GM12878 (cell line): Measurements from ENCODE around the gene SIRT7. TPM values are rescaled to one million over a fixed set of nuclear protein-coding genes. Genes with fewer than 3 reads are reported as not detected.
A peak's percentile ranks its signal among the peaks of the same experiment; 100 is the strongest.

Experiments
- ATAC-seq: fragments of 200-7000 bp; cut with Tn5 transposase; 3 replicates; pipeline ENCODE4 v1.9.1; 2020; ENCODE audit warnings: mild to moderate bottlenecking, moderate library complexity
- BruUV-seq: library from RNA; stranded (reverse); fragments of 400-500 nt; replicated peaks from 2 replicates; lab custom pipeline; 2021; lab: Mats Ljungman, UMichigan
- CTCF ChIA-PET: fragments of 300-600 bp; sonication (Branson Sonifier 250); formaldehyde crosslinking; extraction: SDS; loops from one replicate; lab custom pipeline; 2021; ENCODE audit warnings: inconsistent platforms; lab: Yijun Ruan, JAX
- POLR2A ChIA-PET: fragments of 350-600 bp; formaldehyde crosslinking; extraction: SDS; loops from one replicate; lab custom pipeline; 2021; ENCODE audit warnings: inconsistent platforms; lab: Charles Lee
- RAD21 ChIA-PET: fragments of 300-600 bp; sonication (Branson Sonifier 250); formaldehyde crosslinking; loops from one replicate; lab custom pipeline; 2023; ENCODE audit warnings: antibody characterized with exemption; ENCODE audit not compliant: unreplicated experiment; lab: Charles Lee
- SMC1A ChIA-PET: fragments of 300-600 bp; sonication (Branson Sonifier 250); formaldehyde crosslinking; loops from one replicate; lab custom pipeline; 2023; ENCODE audit not compliant: unreplicated experiment, uncharacterized antibody; lab: Charles Lee
- DNase-seq: peaks from one replicate; pipeline ENCODE4 v3.0.0-alpha.2; 2011; ENCODE audit warnings: low read depth, low spot score
- FAIRE-seq: peaks from 3 replicates; lab custom pipeline; 2011; peaks lifted over from hg19 to GRCh38; lab: Jason Lieb, UNC
- H2AFZ ChIP-seq: 2 replicates; pipeline ENCODE4 v1.6.0; 2011; ENCODE audit warnings: low read depth, low read length, control low read depth; ENCODE audit not compliant: control insufficient read depth
- H3K27ac ChIP-seq: 2 replicates; pipeline ENCODE4 v1.5.1; 2011; ENCODE audit warnings: control low read depth; ENCODE audit not compliant: control insufficient read depth, insufficient read depth
- H3K27me3 ChIP-seq, 2 experiments: replicated peaks in 1 of 2; 2 replicates each; pipeline versions ENCODE4 v1.6.0 to v1.6.1; 2011; ENCODE audit warnings: low read length in 1 of 2; ENCODE audit not compliant: control insufficient read depth in 2 of 2, insufficient read depth in 2 of 2
- H3K36me3 ChIP-seq, 2 experiments: 2 replicates each; pipeline ENCODE4 v1.5.1; 2011; ENCODE audit warnings: low read length in 1 of 2; ENCODE audit not compliant: control insufficient read depth in 2 of 2, insufficient read depth in 2 of 2
- H3K4me1 ChIP-seq: 2 replicates; pipeline ENCODE4 v1.6.1; 2011; ENCODE audit warnings: mild to moderate bottlenecking, low read length, moderate library complexity, mixed read lengths; ENCODE audit not compliant: control insufficient read depth, insufficient read depth
- H3K4me2 ChIP-seq: 2 replicates; pipeline ENCODE4 v1.6.0; 2011; ENCODE audit warnings: control low read depth; ENCODE audit not compliant: control insufficient read depth, insufficient read depth
- H3K4me3 ChIP-seq: fragments of 200-600 bp; sonication (generic); 2 replicates; pipeline ENCODE4 v1.5.1; 2016
- H3K79me2 ChIP-seq: 2 replicates; pipeline ENCODE4 v1.6.0; 2011; ENCODE audit warnings: low read length; ENCODE audit not compliant: control insufficient read depth, insufficient read depth
- H3K9ac ChIP-seq: 2 replicates; pipeline ENCODE4 v1.8.0; 2011; ENCODE audit warnings: low read length, control low read depth, mixed read lengths; ENCODE audit not compliant: control insufficient read depth, insufficient read depth
- H3K9me3 ChIP-seq: replicated peaks from 3 replicates; pipeline ENCODE4 v1.5.1; 2011; ENCODE audit warnings: mild to moderate bottlenecking, low read length; ENCODE audit not compliant: control insufficient read depth, insufficient read depth
- H4K20me1 ChIP-seq: 2 replicates; pipeline ENCODE4 v1.6.0; 2011; ENCODE audit not compliant: control insufficient read depth, insufficient read depth
- BHLHE40 ChIP-seq, 2 experiments: fragments of 450-650 bp in 1 of 2; IDR thresholded peaks; 2 replicates each; pipeline ENCODE4 v1.6.1; 2011 to 2017; ENCODE audit warnings: low read depth in 2 of 2, borderline replicate concordance in 1 of 2, improper control_type of control experiment in 1 of 2, low read length in 1 of 2, mild to moderate bottlenecking in 1 of 2
- EGR1 ChIP-seq, 2 experiments: IDR thresholded peaks; 1 replicate in 1 of 2; 2 replicates in 1 of 2; pipeline ENCODE4 v1.6.1; 2011 to 2012; ENCODE audit warnings: low read depth in 2 of 2, low read length in 2 of 2, borderline replicate concordance in 1 of 2, mild to moderate bottlenecking in 1 of 2, moderate library complexity in 1 of 2
- POLR2A ChIP-seq: IDR thresholded peaks from 2 replicates; pipeline ENCODE4 v1.6.1; 2011; ENCODE audit warnings: low read depth, mild to moderate bottlenecking, low read length
- POU2F2 ChIP-seq: IDR thresholded peaks from 3 replicates; pipeline ENCODE4 v1.6.1; 2011; ENCODE audit warnings: low read depth, mild to moderate bottlenecking, low read length, borderline replicate concordance
- SMARCA5 ChIP-seq: fragments of 450-650 bp; IDR thresholded peaks from 2 replicates; pipeline ENCODE4 v1.6.1; 2017; ENCODE audit warnings: mild to moderate bottlenecking
- SP1 ChIP-seq: IDR thresholded peaks from one replicate; pipeline ENCODE4 v1.6.1; 2011; ENCODE audit warnings: low read depth, low read length
- TARDBP ChIP-seq: IDR thresholded peaks from 2 replicates; pipeline ENCODE4 v1.6.1; 2016; ENCODE audit warnings: borderline replicate concordance
- TCF12 ChIP-seq: IDR thresholded peaks from 2 replicates; pipeline ENCODE4 v1.6.1; 2011; ENCODE audit warnings: low read depth, mild to moderate bottlenecking, low read length
- WGBS: methylation state at CpG from one replicate; pipeline ENCODE4 v1.1.6; 2016; ENCODE audit warnings: low lambda C conversion rate; ENCODE audit not compliant: insufficient replicate concordance, insufficient coverage; ENCODE audit errors: missing lambda C conversion rate; 5-methylcytosine and 5-hydroxymethylcytosine counted together
- in situ Hi-C: fragments of 300-500 bp; cut with MboI; formaldehyde crosslinking; loops from 9 replicates; pipeline ENCODE4 v1.14.3; 2018; ENCODE audit warnings: mixed read lengths
- intact Hi-C: fragments of 100-400 bp; cut with micrococcal nuclease; formaldehyde crosslinking; loops from one replicate; pipeline ENCODE4 v1.14.2; 2022; ENCODE audit not compliant: unreplicated experiment
- polyA plus RNA-seq, 11 experiments: library from polyadenylated mRNA; depleted of rRNA in 4 of 11; unstranded in 6 of 11; stranded (reverse) in 5 of 11; fragments of >200 nt; fragmentation: Nextera tagmentation in 4 of 11; fragmentation: Illumina TruSeq in 1 of 11; extraction: Ambion mirVana in 4 of 11; extraction: Trizol in 1 of 11; gene quantifications; 1 replicate in 1 of 11; 2 replicates in 10 of 11; pipeline versions ENCODE4 v1.2.1 to v1.2.3, GENCODE V29; 2011 to 2016; ENCODE audit warnings: inconsistent platforms in 2 of 11, missing spikeins in 2 of 11, low read depth in 1 of 11
- total RNA-seq, 4 experiments: library from RNA; depleted of rRNA in 3 of 4; stranded (reverse); fragments of >200 nt in 3 of 4; fragmentation: Illumina TruSeq in 1 of 4; extraction: Trizol in 1 of 4; gene quantifications; 2 replicates each; pipeline versions ENCODE4 v1.2.1 to v1.2.3, GENCODE V29; 2013 to 2021
- TF ChIP-seq, protein P1 (sequence below): IDR thresholded peaks from 2 replicates; pipeline ENCODE4 v1.6.1; 2011; ENCODE audit warnings: borderline replicate concordance, low read depth, mild to moderate bottlenecking, moderate library complexity, mixed read lengths, low read length; ENCODE audit not compliant: insufficient read depth; ENCODE audit errors: extremely low read length
- TF ChIP-seq, protein P2 (sequence below): IDR thresholded peaks from 2 replicates; pipeline ENCODE4 v1.6.1; 2012; ENCODE audit warnings: mild to moderate bottlenecking, low read depth, low read length
- TF ChIP-seq, protein P3 (sequence below): IDR thresholded peaks from 2 replicates; pipeline ENCODE4 v1.6.1; 2012; ENCODE audit warnings: improper control_type of control experiment, low read depth, low read length; ENCODE audit not compliant: insufficient replicate concordance

SIRT7 gene
- total and polyA plus RNA-seq, 10 of the 15 experiments (the other 5 are each of a cell fraction or from before 2014, with no cell fraction given): 1.2 to 56.2 (median 22.7) TPM

DNA sequence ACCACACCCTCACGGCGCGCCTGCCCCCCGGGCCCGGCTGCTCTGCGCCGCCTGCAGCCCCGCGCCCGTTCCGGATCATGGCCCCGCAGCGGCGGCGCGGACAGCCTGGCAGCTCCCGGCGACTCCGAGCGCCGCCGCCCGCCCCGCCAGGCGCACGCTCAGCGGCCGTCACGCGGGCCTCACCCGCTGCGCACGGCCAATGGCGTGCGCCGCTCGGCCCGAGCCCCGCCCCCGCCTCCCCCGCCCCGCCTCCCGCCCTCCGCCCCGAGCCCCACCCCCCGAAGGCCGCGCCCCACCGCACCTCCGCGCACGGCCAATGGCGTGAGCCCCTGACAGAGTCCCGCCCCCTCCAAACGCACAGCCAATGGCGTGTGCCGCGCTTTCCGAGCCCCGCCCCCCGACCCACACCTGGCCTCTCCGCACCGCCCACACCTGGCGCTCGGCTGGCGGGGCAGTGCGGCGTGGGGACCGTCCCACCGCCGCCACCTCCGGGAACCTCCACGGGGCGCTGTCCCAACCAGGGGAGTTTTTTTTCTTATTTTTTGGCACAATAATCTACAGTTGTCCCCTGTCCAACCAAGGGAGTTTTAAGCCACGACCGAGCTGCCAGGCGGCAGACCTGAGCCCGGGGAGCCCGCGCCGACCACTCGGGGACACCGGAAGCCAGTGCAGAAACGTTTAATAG is 6.6 kb downstream of the SIRT7 start, which contains the start of gene PCYT2:
TSS of gene PCYT2 (minus strand) at position 123 of the 685 bp plus-strand sequence. CDS start at position 79, 44 bp downstream.
- ATAC-seq (peak; percentile 98), DNase-seq (peak; percentile 45), FAIRE-seq (peak; percentile 59)
- peak within 1 kb of the TSS; percentile 4; the same call in 1 of the 2 replicates for H3K27ac ChIP-seq
- WGBS: 18% methylated on average over 48 of the region's 84 CpGs
- SMC1A ChIA-PET: no interaction called here
- in situ Hi-C loops: no loop called here
- no TSS peak for BruUV-seq
- CTCF ChIA-PET: no interaction called here
- H2AFZ ChIP-seq: peak within 1 kb of the TSS; percentile 39
- peaks cover 5% of the 10 kb centered on the region; the same call in 1 of the 2 replicates for H3K4me1 ChIP-seq
- no peaks in the 10 kb centered on the region for H3K9me3 ChIP-seq
- peaks cover 11 to 31% of the 10 kb centered on the region in 2 experiments for H3K36me3 ChIP-seq
- peak within 1 kb of the TSS; percentile 64 for H3K9ac ChIP-seq
- peak within 1 kb of the TSS; percentile 95 for H3K4me3 ChIP-seq
- no peaks in the 10 kb centered on the region for H4K20me1 ChIP-seq
- H3K79me2 ChIP-seq: peaks cover 22% of the 10 kb centered on the region
- POLR2A ChIA-PET: interaction anchor here (2.4 kb wide), 1 partner anchor 17 kb away, joined by 13 read pairs; no protein-coding TSS in a partner anchor
- intact Hi-C loops: no loop called here
- RAD21 ChIA-PET: interaction anchor here (1.0 kb wide), 1 partner anchor 17 kb away, joined by 3 read pairs; no protein-coding TSS in a partner anchor
- H3K27me3 ChIP-seq: no peaks in the 10 kb centered on the region
- peak within 1 kb of the TSS; percentile 74 for H3K4me2 ChIP-seq
- TF ChIP-seq SMARCA5 (0 out of 2 replicates have a peak, but pooled peaks have one; percentile 3), TCF12 (peak; percentile 68; the same call in 1 of the 2 replicates), BHLHE40 (IDR thresholded peaks at IDR 0.05; ENCODE audit: borderline replicate concordance in 1 of 2, low read depth in 2 of 2, low read length in 1 of 2) (peak; percentile 45 to 88; a peak in 2 of 4 replicates), POLR2A (peak; percentile 67), TARDBP (no peak), SP1 (peak; percentile 68), POU2F2 (no peak), EGR1 (IDR thresholded peaks at IDR 0.05; ENCODE audit: borderline replicate concordance in 1 of 2, low read depth in 2 of 2, low read length in 2 of 2) (peak in 1 of 2 experiments; percentile 16; a peak in 1 of 3 replicates)
- TF ChIP-seq, protein P1, sequence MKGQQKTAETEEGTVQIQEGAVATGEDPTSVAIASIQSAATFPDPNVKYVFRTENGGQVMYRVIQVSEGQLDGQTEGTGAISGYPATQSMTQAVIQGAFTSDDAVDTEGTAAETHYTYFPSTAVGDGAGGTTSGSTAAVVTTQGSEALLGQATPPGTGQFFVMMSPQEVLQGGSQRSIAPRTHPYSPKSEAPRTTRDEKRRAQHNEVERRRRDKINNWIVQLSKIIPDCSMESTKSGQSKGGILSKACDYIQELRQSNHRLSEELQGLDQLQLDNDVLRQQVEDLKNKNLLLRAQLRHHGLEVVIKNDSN: peak; percentile 58
- TF ChIP-seq, protein P2, sequence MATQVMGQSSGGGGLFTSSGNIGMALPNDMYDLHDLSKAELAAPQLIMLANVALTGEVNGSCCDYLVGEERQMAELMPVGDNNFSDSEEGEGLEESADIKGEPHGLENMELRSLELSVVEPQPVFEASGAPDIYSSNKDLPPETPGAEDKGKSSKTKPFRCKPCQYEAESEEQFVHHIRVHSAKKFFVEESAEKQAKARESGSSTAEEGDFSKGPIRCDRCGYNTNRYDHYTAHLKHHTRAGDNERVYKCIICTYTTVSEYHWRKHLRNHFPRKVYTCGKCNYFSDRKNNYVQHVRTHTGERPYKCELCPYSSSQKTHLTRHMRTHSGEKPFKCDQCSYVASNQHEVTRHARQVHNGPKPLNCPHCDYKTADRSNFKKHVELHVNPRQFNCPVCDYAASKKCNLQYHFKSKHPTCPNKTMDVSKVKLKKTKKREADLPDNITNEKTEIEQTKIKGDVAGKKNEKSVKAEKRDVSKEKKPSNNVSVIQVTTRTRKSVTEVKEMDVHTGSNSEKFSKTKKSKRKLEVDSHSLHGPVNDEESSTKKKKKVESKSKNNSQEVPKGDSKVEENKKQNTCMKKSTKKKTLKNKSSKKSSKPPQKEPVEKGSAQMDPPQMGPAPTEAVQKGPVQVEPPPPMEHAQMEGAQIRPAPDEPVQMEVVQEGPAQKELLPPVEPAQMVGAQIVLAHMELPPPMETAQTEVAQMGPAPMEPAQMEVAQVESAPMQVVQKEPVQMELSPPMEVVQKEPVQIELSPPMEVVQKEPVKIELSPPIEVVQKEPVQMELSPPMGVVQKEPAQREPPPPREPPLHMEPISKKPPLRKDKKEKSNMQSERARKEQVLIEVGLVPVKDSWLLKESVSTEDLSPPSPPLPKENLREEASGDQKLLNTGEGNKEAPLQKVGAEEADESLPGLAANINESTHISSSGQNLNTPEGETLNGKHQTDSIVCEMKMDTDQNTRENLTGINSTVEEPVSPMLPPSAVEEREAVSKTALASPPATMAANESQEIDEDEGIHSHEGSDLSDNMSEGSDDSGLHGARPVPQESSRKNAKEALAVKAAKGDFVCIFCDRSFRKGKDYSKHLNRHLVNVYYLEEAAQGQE: no peak
- TF ChIP-seq, protein P3, sequence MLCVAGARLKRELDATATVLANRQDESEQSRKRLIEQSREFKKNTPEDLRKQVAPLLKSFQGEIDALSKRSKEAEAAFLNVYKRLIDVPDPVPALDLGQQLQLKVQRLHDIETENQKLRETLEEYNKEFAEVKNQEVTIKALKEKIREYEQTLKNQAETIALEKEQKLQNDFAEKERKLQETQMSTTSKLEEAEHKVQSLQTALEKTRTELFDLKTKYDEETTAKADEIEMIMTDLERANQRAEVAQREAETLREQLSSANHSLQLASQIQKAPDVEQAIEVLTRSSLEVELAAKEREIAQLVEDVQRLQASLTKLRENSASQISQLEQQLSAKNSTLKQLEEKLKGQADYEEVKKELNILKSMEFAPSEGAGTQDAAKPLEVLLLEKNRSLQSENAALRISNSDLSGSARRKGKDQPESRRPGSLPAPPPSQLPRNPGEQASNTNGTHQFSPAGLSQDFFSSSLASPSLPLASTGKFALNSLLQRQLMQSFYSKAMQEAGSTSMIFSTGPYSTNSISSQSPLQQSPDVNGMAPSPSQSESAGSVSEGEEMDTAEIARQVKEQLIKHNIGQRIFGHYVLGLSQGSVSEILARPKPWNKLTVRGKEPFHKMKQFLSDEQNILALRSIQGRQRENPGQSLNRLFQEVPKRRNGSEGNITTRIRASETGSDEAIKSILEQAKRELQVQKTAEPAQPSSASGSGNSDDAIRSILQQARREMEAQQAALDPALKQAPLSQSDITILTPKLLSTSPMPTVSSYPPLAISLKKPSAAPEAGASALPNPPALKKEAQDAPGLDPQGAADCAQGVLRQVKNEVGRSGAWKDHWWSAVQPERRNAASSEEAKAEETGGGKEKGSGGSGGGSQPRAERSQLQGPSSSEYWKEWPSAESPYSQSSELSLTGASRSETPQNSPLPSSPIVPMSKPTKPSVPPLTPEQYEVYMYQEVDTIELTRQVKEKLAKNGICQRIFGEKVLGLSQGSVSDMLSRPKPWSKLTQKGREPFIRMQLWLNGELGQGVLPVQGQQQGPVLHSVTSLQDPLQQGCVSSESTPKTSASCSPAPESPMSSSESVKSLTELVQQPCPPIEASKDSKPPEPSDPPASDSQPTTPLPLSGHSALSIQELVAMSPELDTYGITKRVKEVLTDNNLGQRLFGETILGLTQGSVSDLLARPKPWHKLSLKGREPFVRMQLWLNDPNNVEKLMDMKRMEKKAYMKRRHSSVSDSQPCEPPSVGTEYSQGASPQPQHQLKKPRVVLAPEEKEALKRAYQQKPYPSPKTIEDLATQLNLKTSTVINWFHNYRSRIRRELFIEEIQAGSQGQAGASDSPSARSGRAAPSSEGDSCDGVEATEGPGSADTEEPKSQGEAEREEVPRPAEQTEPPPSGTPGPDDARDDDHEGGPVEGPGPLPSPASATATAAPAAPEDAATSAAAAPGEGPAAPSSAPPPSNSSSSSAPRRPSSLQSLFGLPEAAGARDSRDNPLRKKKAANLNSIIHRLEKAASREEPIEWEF: no peak
